Measurements from ENCODE around the gene PCDHB15. TPM values are rescaled to one million over a fixed set of nuclear protein-coding genes. Genes with fewer than 3 reads are reported as not detected.
"Not testable (repeated sequence)": the region's sequence is repeated elsewhere in the genome, so short reads cannot be mapped to it uniquely, and the experiment has no call there.

The PCDHB15 gene
- total RNA-seq, 1 donor from 2014 or later = 3.2 TPM

- intact Hi-C loops (cut with DNase I); H3K27ac ChIP-seq; DNase-seq (ENCODE audit: extremely low spot score in 2 of 2); H3K4me1 ChIP-seq; H3K27me3 ChIP-seq; H3K36me3 ChIP-seq: not testable (repeated sequence)
- peaks cover 22% of the 10 kb centered on the region for H3K9me3 ChIP-seq
- H3K4me3 ChIP-seq = peak within 1 kb of the TSS in 1 of 2 donors; percentile 11
Measured at GRCh38 chr5:141213656-141214339, 31.4 kb upstream of the PCDHB15 start, which contains the start of gene PCDHB13. TSS of gene PCDHB13 (plus strand) at chr5:141213919. CDS start at chr5:141214124, 205 bp downstream.

GRCh38 chr5:141214583-141214982, 30.6 kb upstream of the PCDHB15 start:
- H3K4me3 ChIP-seq; H3K4me1 ChIP-seq; DNase-seq (ENCODE audit: extremely low spot score in 2 of 2); H3K27me3 ChIP-seq; H3K36me3 ChIP-seq; H3K27ac ChIP-seq; intact Hi-C loops (cut with DNase I): not testable (repeated sequence)
- peaks cover 28% of the 10 kb centered on the region for H3K9me3 ChIP-seq

DNA sequence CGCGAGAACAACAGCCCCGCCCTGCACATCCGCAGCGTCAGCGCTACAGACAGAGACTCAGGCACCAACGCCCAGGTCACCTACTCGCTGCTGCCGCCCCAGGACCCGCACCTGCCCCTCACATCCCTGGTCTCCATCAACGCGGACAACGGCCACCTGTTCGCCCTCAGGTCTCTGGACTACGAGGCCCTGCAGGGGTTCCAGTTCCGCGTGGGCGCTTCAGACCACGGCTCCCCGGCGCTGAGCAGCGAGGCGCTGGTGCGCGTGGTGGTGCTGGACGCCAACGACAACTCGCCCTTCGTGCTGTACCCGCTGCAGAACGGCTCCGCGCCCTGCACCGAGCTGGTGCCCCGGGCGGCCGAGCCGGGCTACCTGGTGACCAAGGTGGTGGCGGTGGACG, 29.7 kb upstream of the PCDHB15 start:
- H3K36me3 ChIP-seq; H3K27ac ChIP-seq; H3K27me3 ChIP-seq; H3K4me1 ChIP-seq; intact Hi-C loops (cut with DNase I); H3K4me3 ChIP-seq; DNase-seq (ENCODE audit: extremely low spot score in 2 of 2): not testable (repeated sequence)
- peaks cover 31% of the 10 kb centered on the region for H3K9me3 ChIP-seq

DNA sequence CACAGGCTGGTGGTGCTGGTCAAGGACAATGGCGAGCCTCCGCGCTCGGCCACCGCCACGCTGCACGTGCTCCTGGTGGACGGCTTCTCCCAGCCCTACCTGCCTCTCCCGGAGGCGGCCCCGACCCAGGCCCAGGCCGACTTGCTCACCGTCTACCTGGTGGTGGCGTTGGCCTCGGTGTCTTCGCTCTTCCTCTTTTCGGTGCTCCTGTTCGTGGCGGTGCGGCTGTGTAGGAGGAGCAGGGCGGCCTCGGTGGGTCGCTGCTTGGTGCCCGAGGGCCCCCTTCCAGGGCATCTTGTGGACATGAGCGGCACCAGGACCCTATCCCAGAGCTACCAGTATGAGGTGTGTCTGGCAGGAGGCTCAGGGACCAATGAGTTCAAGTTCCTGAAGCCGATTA, 29.2 kb upstream of the PCDHB15 start:
- H3K27me3 ChIP-seq; intact Hi-C loops (cut with DNase I); H3K27ac ChIP-seq; DNase-seq (ENCODE audit: extremely low spot score in 2 of 2); H3K36me3 ChIP-seq; H3K4me3 ChIP-seq; H3K4me1 ChIP-seq: not testable (repeated sequence)
- peaks cover 28% of the 10 kb centered on the region for H3K9me3 ChIP-seq

- Histone ChIP-seq H3K27ac (no peak within 1 kb of the TSS), H3K9me3 (peaks cover 49% of the 10 kb centered on the region), H3K4me3 (peak within 1 kb of the TSS; percentile 5 to 23), H3K4me1 (no peaks in the 10 kb centered on the region), H3K27me3 (no peaks in the 10 kb centered on the region), H3K36me3 (peaks cover 0 to 3% of the 10 kb centered on the region in 2 donors)
- intact Hi-C loops (cut with DNase I) = no loop called here
- DNase-seq (ENCODE audit: extremely low spot score in 2 of 2) = no peak
- TF ChIP-seq POLR2AphosphoS5 (IDR thresholded peaks at IDR 0.05; ENCODE audit: insufficient read depth in 1 of 2, low read depth in 1 of 2) (no peak), CTCF (IDR thresholded peaks at IDR 0.05) (no peak), POLR2A (IDR thresholded peaks at IDR 0.05) (no peak)
Measured at GRCh38 chr5:141223112-141223783, 21.9 kb upstream of the PCDHB15 start, which contains the start of gene PCDHB14. TSS of gene PCDHB14 (plus strand) at chr5:141223343. CDS start at chr5:141223506, 163 bp downstream.

GRCh38 chr5:141224844-141225243, 20.4 kb upstream of the PCDHB15 start:
- H3K9me3 ChIP-seq = peaks cover 40% of the 10 kb centered on the region

DNA sequence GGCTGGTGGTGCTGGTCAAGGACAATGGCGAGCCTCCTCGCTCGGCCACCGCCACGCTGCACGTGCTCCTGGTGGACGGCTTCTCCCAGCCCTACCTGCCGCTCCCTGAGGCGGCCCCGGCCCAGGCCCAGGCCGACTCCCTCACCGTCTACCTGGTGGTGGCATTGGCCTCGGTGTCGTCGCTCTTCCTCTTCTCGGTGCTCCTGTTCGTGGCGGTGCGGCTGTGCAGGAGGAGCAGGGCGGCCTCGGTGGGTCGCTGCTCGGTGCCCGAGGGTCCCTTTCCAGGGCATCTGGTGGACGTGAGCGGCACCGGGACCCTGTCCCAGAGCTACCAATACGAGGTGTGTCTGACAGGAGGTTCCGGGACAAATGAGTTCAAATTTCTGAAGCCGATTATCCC, 19.8 kb upstream of the PCDHB15 start:
- H3K36me3 ChIP-seq; H3K4me1 ChIP-seq; H3K4me3 ChIP-seq; H3K27ac ChIP-seq; intact Hi-C loops (cut with DNase I); DNase-seq (ENCODE audit: extremely low spot score in 2 of 2); H3K27me3 ChIP-seq: not testable (repeated sequence)
- peaks cover 40% of the 10 kb centered on the region for H3K9me3 ChIP-seq

More at GRCh38 chr5:141224844-141225243, 20.4 kb upstream of the PCDHB15 start:
- H3K36me3 ChIP-seq; H3K27me3 ChIP-seq; H3K4me1 ChIP-seq; DNase-seq (ENCODE audit: extremely low spot score in 2 of 2); H3K4me3 ChIP-seq; intact Hi-C loops (cut with DNase I); H3K27ac ChIP-seq: not testable (repeated sequence)

GRCh38 chr5:141234109-141234667, 11.0 kb upstream of the PCDHB15 start:
- intact Hi-C loops (cut with DNase I) = no loop called here
- no peak for TF ChIP-seq CTCF (IDR thresholded peaks at IDR 0.05)
- no peak for TF ChIP-seq POLR2AphosphoS5 (IDR thresholded peaks at IDR 0.05; ENCODE audit: insufficient read depth in 1 of 2, low read depth in 1 of 2)
- no peak for TF ChIP-seq POLR2A (IDR thresholded peaks at IDR 0.05)
- no peak for DNase-seq (ENCODE audit: extremely low spot score in 2 of 2)
- Histone ChIP-seq H3K27ac (no peak overlapping the region), H3K4me1 (no peaks in the 10 kb centered on the region), H3K27me3 (no peaks in the 10 kb centered on the region), H3K9me3 (peaks cover 71% of the 10 kb centered on the region), H3K36me3 (no peaks in the 10 kb centered on the region), H3K4me3 (peak overlapping the region; percentile 9 to 25)

GRCh38 chr5:141235922-141236321, 9.3 kb upstream of the PCDHB15 start:
- intact Hi-C loops (cut with DNase I) = not testable (repeated sequence)
- peaks cover 84% of the 10 kb centered on the region for H3K9me3 ChIP-seq

More at GRCh38 chr5:141235922-141236321, 9.3 kb upstream of the PCDHB15 start:
- H3K27me3 ChIP-seq; H3K4me1 ChIP-seq; DNase-seq (ENCODE audit: extremely low spot score in 2 of 2); H3K36me3 ChIP-seq; H3K27ac ChIP-seq; H3K4me3 ChIP-seq: not testable (repeated sequence)
